ENCODE measurements around the gene TOR1AIP1.

Gene TOR1AIP1

GRCh38 chr1:179921981-179922872 is 40.1 kb downstream of the TOR1AIP1 start:
- Histone ChIP-seq H3K9me3 (ENCODE audit: severe bottlenecking) (no peaks in the 10 kb centered on the region), H3K27me3 (ENCODE audit: insufficient read depth, poor library complexity, severe bottlenecking) (no peaks in the 10 kb centered on the region), H3K36me3 (ENCODE audit: low read depth) (peaks cover 25% of the 10 kb centered on the region), H3K4me1 (ENCODE audit: insufficient read depth, poor library complexity, severe bottlenecking) (peaks cover 11% of the 10 kb centered on the region), H3K4me3 (ENCODE audit: severe bottlenecking) (no peak overlapping the region), H3K27ac (ENCODE audit: poor library complexity, severe bottlenecking) (no peak overlapping the region)
- no peak for DNase-seq (ENCODE audit: low spot score)
- no peak for TF ChIP-seq CTCF (IDR thresholded peaks at IDR 0.05; ENCODE audit: poor library complexity, severe bottlenecking)
- no peak for ATAC-seq (ENCODE audit: low read depth)

DNA sequence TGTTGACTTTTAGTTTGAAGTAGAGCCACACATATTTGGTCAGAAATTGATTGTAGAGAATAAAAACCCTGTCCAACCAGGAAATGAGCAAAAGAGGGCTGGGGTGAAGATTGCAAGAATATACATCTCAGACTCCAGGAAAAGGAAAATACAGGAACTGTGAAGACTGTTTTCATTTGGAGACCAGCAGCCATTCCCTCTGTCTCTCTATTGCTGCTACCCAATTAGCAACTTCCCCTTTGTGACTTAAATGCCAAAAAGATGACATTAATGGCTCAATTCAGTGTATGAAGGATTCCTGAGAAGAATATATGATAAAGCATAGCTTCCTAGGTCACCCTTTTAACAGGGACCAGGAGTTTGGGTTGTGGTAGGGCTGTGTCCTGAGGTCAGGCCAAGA is 40.9 kb downstream of the TOR1AIP1 start:
- no peaks in the 10 kb centered on the region for H3K9me3 ChIP-seq (ENCODE audit: severe bottlenecking)
- DNase-seq (ENCODE audit: low spot score), result no peak
- TF ChIP-seq CTCF (IDR thresholded peaks at IDR 0.05; ENCODE audit: poor library complexity, severe bottlenecking), result no peak
- H3K36me3 ChIP-seq (ENCODE audit: low read depth), result peaks cover 17% of the 10 kb centered on the region
- peaks cover 11% of the 10 kb centered on the region for H3K4me1 ChIP-seq (ENCODE audit: insufficient read depth, poor library complexity, severe bottlenecking)
- H3K4me3 ChIP-seq (ENCODE audit: severe bottlenecking), result no peak overlapping the region
- H3K27ac ChIP-seq (ENCODE audit: poor library complexity, severe bottlenecking), result no peak overlapping the region
- no peaks in the 10 kb centered on the region for H3K27me3 ChIP-seq (ENCODE audit: insufficient read depth, poor library complexity, severe bottlenecking)
- ATAC-seq (ENCODE audit: low read depth), result no peak

GRCh38 chr1:179924268-179924667 is 42.2 kb downstream of the TOR1AIP1 start:
- H3K4me3 ChIP-seq (ENCODE audit: severe bottlenecking), result no peak overlapping the region
- no peak overlapping the region for H3K27ac ChIP-seq (ENCODE audit: poor library complexity, severe bottlenecking)
- TF ChIP-seq CTCF (IDR thresholded peaks at IDR 0.05; ENCODE audit: poor library complexity, severe bottlenecking), result no peak
- DNase-seq (ENCODE audit: low spot score), result no peak
- no peaks in the 10 kb centered on the region for H3K9me3 ChIP-seq (ENCODE audit: severe bottlenecking)
- H3K27me3 ChIP-seq (ENCODE audit: insufficient read depth, poor library complexity, severe bottlenecking), result no peaks in the 10 kb centered on the region
- ATAC-seq (ENCODE audit: low read depth), result no peak
- H3K4me1 ChIP-seq (ENCODE audit: insufficient read depth, poor library complexity, severe bottlenecking), result peaks cover 11% of the 10 kb centered on the region
- peaks cover 4% of the 10 kb centered on the region for H3K36me3 ChIP-seq (ENCODE audit: low read depth)

DNA sequence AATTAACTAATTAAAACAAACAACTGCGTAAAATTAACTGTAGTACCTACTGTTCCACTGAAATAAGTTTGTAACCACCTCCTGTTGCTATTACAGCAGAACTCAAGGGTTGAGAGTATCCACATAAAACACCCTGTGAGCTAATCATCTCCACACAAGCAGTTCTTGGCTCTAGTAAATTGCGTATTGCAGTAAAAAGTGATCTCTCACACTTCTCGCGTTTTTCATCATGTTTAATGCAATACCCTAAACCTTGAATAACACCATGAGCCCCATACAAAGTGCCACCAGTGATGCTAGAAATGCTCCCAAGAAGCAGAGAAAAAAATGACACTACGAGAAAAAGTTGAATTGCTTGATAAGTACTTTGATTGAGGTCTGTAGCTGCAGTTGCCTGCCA is 43.2 kb downstream of the TOR1AIP1 start:
- TF ChIP-seq CTCF (IDR thresholded peaks at IDR 0.05; ENCODE audit: poor library complexity, severe bottlenecking), result no peak
- ATAC-seq (ENCODE audit: low read depth), result no peak

More for the DNA sequence above, 43.2 kb downstream of the TOR1AIP1 start:
- Histone ChIP-seq H3K4me1 (ENCODE audit: insufficient read depth, poor library complexity, severe bottlenecking) (peaks cover 11% of the 10 kb centered on the region), H3K27me3 (ENCODE audit: insufficient read depth, poor library complexity, severe bottlenecking) (no peaks in the 10 kb centered on the region), H3K4me3 (ENCODE audit: severe bottlenecking) (no peak overlapping the region), H3K27ac (ENCODE audit: poor library complexity, severe bottlenecking) (no peak overlapping the region), H3K9me3 (ENCODE audit: severe bottlenecking) (no peaks in the 10 kb centered on the region), H3K36me3 (ENCODE audit: low read depth) (no peaks in the 10 kb centered on the region)
- no peak for DNase-seq (ENCODE audit: low spot score)

Measured in RWPE2 (cell line).